GM21717 (cell line): ENCODE data around the gene DSCAML1.

ENCODE experiments used
- ATAC-seq: cut with Tn5 transposase; IDR thresholded peaks from one replicate; pipeline ENCODE4 v1.9.1; 2021; ENCODE audit warnings: mild to moderate bottlenecking, moderate library complexity; ENCODE audit not compliant: unreplicated experiment

The DSCAML1 gene

GRCh38 chr11:117702946-117703598, 93.9 kb downstream of the DSCAML1 start:
- ATAC-seq, result no peak

GRCh38 chr11:117701781-117702180, 95.2 kb downstream of the DSCAML1 start:
- no peak for ATAC-seq

DNA sequence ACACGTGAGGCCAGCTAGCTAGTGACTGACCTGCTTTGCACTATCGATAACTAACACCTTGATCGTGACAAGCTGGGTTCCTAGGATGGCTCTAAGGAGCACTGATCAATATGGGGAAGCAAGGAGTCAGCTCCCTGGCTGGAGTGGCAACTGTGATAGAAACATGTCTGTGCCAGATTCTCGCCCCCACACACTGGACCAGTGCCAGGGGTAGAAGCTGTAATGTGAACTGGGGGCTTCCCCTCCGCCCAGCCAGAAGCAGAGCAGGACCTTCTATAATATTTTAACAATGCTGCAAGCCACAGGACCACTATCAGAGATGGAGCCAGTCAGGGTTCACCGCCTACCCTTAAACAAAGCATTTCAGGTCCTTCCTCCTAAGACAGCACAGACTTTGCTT, 96.5 kb downstream of the DSCAML1 start:
- ATAC-seq, result no peak

- no peak for ATAC-seq
Measured at GRCh38 chr11:117697319-117697718, 99.7 kb downstream of the DSCAML1 start.

- no peak for ATAC-seq
Measured at GRCh38 chr11:117696540-117696939, 100.5 kb downstream of the DSCAML1 start.

- no peak for ATAC-seq
Measured at GRCh38 chr11:117693344-117693743, 103.7 kb downstream of the DSCAML1 start.

DNA sequence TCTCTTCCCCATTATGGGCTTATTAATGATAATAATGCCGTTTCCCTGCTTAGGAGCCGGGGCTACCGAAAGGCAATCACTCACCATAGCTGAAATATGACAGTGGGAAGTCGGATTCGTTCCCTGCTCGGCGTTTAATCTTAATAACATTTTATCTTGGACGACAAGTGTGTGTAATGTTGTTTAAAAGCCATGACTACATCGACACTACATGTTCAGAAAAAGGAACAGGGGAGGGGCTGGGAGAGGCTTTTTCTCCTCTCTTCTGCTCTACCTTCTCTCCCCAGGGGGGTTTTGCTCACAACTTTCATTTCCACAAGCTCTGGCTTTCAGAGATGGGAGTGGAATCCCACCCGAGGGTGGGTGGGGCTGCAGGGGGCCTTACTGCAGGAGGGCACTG, 105.5 kb downstream of the DSCAML1 start:
- ATAC-seq, result no peak

- no peak for ATAC-seq
Measured at GRCh38 chr11:117691218-117691514, 105.8 kb downstream of the DSCAML1 start.

DNA sequence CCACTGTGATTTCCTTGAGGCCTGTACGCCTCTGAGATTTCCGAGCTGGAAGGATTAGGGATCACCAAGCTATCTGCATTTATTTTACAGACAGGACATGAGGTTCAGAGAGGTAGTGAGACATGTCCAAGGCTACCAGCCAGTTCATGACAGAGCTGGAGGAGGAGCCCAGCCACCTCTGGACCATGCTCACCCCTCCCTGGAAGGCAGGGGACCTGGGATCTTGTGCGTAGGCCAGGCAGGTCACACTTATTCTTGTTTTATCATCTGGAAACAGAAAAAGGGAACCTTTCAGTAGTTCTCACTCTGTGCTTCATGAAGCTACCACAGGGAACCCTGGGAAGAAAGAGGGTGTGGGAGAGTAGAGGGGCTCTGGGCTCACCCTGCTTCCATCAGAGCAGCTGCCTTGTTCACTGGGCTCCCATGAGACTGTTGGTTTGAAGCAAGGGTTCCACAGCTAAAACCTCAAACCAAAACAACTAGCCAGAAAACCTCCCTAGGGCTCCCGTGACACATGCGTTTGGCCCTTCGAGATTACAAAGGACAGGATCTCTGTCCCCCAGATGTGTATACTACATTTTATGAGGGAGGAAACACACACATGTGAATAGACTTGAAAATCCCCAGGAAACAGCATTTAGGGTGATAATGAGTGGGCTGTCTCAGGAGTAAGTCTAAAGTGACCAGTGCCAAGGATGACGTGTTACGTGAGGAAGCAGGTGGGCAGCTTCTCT, 106.4 kb downstream of the DSCAML1 start:
- no peak for ATAC-seq

- no peak for ATAC-seq
Measured at GRCh38 chr11:117688255-117688797, 108.7 kb downstream of the DSCAML1 start.

GRCh38 chr11:117687776-117688175, 109.2 kb downstream of the DSCAML1 start:
- no peak for ATAC-seq

- no peak for ATAC-seq
Measured at GRCh38 chr11:117686711-117687110, 110.3 kb downstream of the DSCAML1 start.

DNA sequence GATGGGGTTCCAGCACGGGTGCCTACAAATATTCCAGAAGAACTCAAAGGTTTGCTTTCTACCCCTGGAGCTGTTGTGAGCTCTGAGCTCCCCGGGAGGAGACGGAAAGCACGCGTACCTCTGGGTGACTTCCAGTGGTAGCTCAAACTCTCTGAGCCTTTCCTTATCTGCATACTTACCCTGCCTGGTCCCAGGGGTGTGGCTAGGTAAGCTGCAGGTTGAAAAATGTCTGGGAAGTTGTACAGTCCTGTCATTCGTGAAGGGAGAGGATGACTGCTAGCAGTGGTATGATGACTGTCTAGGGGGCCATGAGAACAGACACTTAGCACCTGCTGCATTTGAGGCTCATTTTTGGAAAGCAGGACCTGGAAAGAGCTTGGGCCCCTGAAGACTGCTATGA, 111.5 kb downstream of the DSCAML1 start:
- no peak for ATAC-seq

- ATAC-seq, result no peak
Measured at GRCh38 chr11:117684731-117685130, 112.3 kb downstream of the DSCAML1 start.

GRCh38 chr11:117684111-117684510, 112.9 kb downstream of the DSCAML1 start:
- no peak for ATAC-seq

DNA sequence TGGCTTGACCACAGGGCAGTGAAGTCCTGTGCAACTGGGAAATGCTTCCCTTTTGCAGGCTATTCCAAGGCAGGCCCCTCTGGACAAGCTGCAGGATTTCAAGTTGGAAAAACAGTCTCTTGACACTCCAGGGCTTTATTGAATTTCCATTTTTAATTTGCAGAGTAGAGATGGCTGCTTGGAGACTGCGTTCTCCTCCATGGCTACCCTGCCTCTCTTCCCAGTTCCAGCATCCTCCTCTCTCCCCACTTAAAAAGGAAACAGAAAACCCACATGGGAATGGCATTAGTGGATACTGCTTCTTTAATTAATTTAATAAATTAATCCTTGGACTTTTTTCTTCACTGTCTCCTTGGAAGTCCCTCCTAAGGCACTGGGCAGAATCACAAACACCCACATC, 115.6 kb downstream of the DSCAML1 start:
- no peak for ATAC-seq

GRCh38 chr11:117679461-117679860, 117.6 kb downstream of the DSCAML1 start:
- ATAC-seq, result no peak

DNA sequence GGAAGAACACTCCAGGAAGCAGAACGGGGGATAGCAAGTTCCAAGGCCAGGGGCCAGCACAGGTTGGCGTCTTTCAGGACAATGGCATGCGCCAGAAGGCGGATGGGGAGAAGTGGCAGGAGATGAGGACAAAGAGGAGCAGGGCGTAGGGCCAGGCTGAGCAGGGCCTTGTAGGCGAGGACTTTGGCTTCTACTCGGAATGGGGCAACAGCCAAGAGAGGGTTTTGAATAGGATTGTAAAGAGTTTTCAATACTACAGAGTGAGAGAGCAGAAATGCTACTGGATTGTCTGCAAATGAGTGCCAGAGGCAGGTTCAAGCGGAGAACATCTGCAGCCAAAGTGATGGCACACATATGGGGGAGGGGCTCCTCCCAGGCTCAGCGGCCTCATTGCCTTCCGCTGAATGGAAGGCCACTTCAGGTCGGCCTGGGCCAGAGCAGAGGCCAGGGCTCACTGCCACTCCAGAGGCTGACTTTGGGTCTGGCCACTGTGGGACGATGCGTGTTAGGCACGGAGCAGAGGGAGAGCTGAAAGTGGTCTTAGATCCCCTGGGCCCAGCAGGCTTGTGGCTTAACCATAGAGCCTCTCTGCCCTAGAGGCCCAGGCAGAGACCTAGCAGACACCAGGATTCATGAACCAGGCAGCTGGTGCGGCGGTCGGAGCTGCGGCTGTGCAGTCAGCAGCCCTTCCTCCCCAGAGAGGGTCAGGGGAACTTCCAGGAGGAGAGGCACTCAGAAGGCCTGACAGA, 118.2 kb downstream of the DSCAML1 start:
- no peak for ATAC-seq

DNA sequence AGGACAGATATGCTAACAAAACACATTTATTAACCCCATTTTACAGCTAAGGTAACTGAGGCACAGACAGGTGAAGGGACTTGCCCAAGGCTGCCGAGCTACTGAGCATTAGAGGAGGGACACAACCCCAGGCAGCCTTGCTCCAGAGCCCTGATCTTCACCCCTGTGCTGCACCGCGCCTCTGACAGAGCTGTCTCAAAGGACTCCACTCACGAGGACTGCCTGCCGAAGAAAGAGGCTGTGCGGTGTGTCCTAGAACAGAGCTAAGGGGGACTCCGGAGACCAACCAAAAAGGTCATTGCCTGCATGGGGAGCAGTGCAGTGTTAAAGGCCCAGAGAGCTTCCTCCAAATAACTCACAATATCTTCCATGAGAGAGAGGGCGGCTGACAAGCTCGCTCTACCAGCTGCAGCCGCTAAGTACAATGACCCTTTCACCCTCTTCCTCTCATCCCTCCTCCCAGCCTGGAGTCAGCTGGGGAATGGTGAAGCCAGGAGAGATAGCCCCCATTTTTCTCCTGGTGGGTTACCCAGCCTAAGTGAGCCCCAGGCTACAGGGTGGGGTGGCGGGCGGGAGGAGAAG, 119.2 kb downstream of the DSCAML1 start:
- no peak for ATAC-seq

- no peak for ATAC-seq
Measured at GRCh38 chr11:117676501-117676900, 120.5 kb downstream of the DSCAML1 start.

GRCh38 chr11:117673602-117674001, 123.4 kb downstream of the DSCAML1 start:
- no peak for ATAC-seq
